ENCODE results near the gene ANKRD42.

Gene ANKRD42

GRCh38 chr11:83172551-83172950, 21.0 kb upstream of the ANKRD42 start:
- DNase-seq (ENCODE audit: extremely low spot score), result no peak
- ChIA-PET CTCF (interaction anchor here (1.4 to 1.6 kb wide), 2 partner anchors 13 to 16 kb away, joined by 3 to 6 read pairs; no protein-coding TSS in a partner anchor), POLR2A (no interaction called here)
- TF ChIP-seq, protein P1, sequence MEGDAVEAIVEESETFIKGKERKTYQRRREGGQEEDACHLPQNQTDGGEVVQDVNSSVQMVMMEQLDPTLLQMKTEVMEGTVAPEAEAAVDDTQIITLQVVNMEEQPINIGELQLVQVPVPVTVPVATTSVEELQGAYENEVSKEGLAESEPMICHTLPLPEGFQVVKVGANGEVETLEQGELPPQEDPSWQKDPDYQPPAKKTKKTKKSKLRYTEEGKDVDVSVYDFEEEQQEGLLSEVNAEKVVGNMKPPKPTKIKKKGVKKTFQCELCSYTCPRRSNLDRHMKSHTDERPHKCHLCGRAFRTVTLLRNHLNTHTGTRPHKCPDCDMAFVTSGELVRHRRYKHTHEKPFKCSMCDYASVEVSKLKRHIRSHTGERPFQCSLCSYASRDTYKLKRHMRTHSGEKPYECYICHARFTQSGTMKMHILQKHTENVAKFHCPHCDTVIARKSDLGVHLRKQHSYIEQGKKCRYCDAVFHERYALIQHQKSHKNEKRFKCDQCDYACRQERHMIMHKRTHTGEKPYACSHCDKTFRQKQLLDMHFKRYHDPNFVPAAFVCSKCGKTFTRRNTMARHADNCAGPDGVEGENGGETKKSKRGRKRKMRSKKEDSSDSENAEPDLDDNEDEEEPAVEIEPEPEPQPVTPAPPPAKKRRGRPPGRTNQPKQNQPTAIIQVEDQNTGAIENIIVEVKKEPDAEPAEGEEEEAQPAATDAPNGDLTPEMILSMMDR (IDR thresholded peaks at IDR 0.05; ENCODE audit: control extremely low read depth, extremely low read depth, low read depth, missing control alignments), result no peak

- no peak for DNase-seq (ENCODE audit: extremely low spot score)
- CTCF ChIA-PET, result interaction anchor here (0.9 to 1.5 kb wide), 5 partner anchors 11 to 307 kb away, joined by 3 to 5 read pairs (median 3); partner anchors contain the start of gene DDIAS
- TF ChIP-seq, protein P1 (IDR thresholded peaks at IDR 0.05; ENCODE audit: control extremely low read depth, extremely low read depth, low read depth, missing control alignments), result no peak
- POLR2A ChIA-PET, result no interaction called here
Observed at GRCh38 chr11:83174008-83174407, 19.5 kb upstream of the ANKRD42 start.

DNA sequence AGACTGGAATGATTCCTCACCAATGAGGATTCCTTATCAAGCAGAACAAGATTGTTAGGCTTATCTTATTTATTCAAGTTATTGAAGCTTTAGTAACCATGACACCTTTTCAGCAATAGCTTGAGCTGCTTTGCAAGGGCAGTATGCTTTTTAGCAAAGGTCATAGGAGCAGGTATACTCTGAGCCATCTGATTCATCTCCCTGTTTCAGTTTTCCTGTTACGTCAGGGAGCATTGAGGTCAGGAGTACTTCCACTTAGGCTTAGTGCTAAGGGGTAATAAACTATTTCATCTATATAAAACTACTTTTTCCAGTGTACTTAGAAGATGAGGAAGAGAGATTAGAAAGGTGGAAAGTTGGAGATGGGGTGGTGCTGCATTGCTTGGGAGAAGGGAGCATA, 17.7 kb upstream of the ANKRD42 start:
- no peak for DNase-seq (ENCODE audit: extremely low spot score)
- CTCF ChIA-PET, result no interaction called here
- POLR2A ChIA-PET, result interaction anchor here (0.6 kb wide), 1 partner anchor 18 kb away, joined by 4 read pairs; no protein-coding TSS in a partner anchor
- TF ChIP-seq, protein P1 (IDR thresholded peaks at IDR 0.05; ENCODE audit: control extremely low read depth, extremely low read depth, low read depth, missing control alignments), result no peak

DNA sequence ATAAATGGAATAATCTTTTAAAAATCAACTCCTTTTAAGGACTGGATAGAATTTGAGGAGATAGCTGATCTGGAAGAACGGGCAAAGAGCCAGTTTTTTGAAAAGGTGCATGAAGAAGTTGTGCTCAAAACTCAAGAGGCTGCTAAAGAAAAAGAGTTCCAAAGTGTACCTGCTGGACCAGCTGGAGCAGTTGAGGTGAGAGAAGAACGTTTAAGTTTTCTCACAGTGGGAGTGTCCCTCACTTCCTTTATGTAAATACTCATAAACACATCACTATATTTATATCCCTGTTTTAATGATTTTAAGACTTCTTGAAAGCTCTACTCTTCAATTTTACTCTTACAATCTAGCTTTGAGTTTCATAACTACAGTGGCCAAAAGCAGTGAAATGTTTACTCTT, 11.7 kb upstream of the ANKRD42 start:
- DNase-seq (ENCODE audit: extremely low spot score), result no peak
- TF ChIP-seq, protein P1 (IDR thresholded peaks at IDR 0.05; ENCODE audit: control extremely low read depth, extremely low read depth, low read depth, missing control alignments), result no peak
- CTCF ChIA-PET, result interaction anchor here (1.3 kb wide), 1 partner anchor 68 kb away, joined by 3 read pairs; no protein-coding TSS in a partner anchor
- POLR2A ChIA-PET, result no interaction called here

GRCh38 chr11:83185767-83186166, 7.7 kb upstream of the ANKRD42 start:
- CTCF ChIA-PET, result interaction anchor here (1.6 kb wide), 1 partner anchor 11 kb away, joined by 5 read pairs; no protein-coding TSS in a partner anchor
- POLR2A ChIA-PET, result no interaction called here
- DNase-seq (ENCODE audit: extremely low spot score), result no peak
- TF ChIP-seq, protein P1 (IDR thresholded peaks at IDR 0.05; ENCODE audit: control extremely low read depth, extremely low read depth, low read depth, missing control alignments), result no peak

- ChIA-PET POLR2A (no interaction called here), CTCF (interaction anchor here (1.0 to 1.6 kb wide), 3 partner anchors 8 to 16 kb away, joined by 3 to 7 read pairs (median 5); no protein-coding TSS in a partner anchor)
- TF ChIP-seq, protein P1 (IDR thresholded peaks at IDR 0.05; ENCODE audit: control extremely low read depth, extremely low read depth, low read depth, missing control alignments), result no peak
Observed at GRCh38 chr11:83187465-83187864, 6.0 kb upstream of the ANKRD42 start.

More at GRCh38 chr11:83187465-83187864, 6.0 kb upstream of the ANKRD42 start:
- no peak for DNase-seq (ENCODE audit: extremely low spot score)
